GM21390 (cell line): ENCODE data around the gene RAC3.

ENCODE experiments used
- ATAC-seq: cut with Tn5 transposase; IDR thresholded peaks from one replicate; pipeline ENCODE4 v1.9.1; 2021; ENCODE audit not compliant: unreplicated experiment

The RAC3 gene

DNA sequence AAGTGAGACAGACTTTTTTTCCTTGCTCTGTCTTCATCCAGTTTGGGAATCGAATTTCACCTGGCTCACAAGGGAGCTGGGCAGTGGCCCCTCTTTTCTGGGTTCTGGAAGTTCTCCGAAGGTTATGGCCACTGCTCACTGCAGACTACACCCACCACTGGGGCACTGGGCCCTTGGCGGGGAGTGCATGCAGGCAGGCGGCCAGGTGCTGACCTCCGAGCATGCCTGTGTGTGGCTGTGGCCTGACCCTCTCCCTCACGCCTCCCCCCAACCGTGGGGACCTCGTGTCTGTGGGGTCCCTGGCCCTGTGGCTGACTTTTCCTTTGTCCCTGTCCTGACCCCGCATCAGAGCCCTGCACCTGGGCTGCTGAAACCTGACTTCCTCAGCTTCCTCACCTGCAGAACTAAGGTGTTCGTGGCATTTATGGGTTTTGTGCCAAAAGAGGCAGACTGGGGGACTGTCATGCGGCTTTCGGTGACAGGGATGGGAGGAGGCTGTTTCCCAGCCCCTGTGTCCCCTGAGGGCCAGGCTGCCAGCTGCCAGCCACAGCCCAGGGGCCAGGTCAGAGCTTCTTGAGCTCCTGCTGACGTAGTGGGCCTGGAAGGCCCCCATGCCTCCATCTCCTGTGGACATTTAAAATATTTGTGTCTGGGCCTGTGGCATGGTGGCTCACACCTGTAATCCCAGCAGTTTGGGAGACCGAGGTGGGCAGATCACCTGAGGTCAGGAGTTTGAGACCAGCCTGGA lies 32.6 kb upstream of the RAC3 start:
- no peak for ATAC-seq

GRCh38 chr17:81999587-81999975 lies 31.9 kb upstream of the RAC3 start:
- no peak for ATAC-seq

GRCh38 chr17:81999976-82000802 lies 31.3 kb upstream of the RAC3 start:
- no peak for ATAC-seq

DNA sequence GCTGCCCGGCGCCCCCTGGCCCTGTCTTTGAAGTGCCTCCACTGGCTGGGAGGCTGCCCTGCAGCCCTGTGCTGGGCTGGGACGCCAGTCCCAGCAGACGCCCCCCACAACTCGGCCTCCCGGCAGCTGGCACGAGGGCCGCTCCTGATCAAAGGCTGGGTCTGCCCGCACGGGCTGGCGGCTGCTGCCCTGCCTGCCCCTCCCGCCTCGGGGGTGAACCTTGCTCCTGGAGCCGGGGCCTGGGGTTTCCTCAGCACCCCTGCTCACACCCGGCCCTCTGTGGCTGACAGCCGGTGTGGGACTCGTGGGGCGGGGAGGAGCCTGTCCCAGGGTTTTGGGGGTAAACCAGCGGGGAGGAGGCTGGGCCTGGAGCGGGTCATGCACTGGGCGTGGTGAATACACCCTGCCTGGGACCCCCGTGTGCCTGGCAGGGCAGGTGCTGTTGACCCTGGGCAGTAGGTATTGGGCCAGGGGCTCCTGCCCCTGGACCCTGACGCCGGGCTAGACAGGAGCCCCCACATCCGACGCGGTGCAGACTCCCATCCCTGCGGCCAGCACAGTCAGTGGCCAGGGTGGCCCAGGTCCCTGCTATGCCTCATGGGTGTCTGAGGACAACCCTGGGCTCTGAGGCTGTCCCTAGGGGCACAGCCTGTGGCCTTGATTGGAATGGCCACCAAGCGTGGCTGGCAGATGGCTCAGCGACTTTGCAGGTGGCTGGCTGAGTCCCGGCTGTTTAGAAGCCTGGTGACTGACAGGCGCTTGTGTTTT lies 30.5 kb upstream of the RAC3 start:
- no peak for ATAC-seq

DNA sequence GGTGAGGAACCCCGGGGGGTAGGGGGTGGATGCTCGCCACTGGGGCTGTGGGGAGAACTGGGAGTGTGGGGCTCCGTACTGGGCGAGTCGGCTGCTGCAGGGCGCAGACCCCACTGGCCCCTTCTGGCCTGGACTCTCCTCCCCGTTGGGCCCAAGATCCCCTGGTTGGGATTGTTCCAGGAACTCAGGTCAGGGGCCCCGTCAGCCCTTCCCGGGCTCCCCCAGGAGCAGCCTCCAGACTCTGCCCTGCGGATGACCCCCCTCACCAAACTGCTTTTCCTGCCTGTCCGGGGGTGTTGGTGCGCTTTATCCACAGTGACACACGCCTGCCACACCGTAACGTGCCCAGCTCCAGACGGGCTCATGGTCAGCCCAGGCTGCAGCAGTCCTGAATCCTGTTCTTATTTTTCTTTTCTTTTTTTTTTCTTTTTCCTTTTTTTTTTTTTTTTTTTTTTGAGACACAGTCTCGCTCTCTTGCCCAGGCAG lies 29.9 kb upstream of the RAC3 start:
- no peak for ATAC-seq

- no peak for ATAC-seq
These were observed 27.8 kb upstream of the RAC3 start for GRCh38 chr17:82003411-82004381.

GRCh38 chr17:82004517-82005455 lies 26.7 kb upstream of the RAC3 start:
- no peak for ATAC-seq

DNA sequence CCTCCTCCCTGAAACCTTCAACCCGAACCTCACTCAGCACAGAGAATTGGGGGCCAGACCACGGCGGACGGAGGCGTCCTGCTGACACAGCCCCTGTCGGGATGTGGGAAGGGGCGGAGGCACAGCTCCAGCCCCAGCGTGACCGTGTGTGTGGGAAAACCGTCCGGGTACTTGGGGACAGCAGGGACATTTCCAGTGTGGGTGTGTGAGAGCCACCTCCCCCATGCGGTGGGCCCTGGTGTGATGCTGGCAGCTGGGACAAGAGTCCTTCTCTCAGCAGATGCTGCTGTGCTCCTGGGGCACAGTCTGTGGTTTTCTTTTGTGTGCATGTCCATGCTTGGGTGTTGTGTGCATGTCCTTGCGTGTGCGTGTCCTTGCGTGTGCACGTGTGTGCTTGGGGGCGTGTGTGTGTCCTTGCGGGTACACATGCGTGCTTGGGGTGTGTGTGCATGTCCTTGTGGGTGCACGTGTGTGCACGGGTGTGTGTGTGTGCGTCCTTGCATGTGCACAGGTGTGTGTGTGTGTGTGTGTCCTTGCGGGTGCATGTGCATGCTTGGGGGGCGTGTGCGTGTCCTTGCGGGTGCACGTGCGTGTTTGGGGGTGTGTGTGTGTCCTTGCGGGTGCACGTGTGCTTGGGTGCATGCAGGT lies 25.7 kb upstream of the RAC3 start:
- ATAC-seq: no peak

- ATAC-seq: no peak
These were observed 24.8 kb upstream of the RAC3 start for GRCh38 chr17:82006468-82007227.

DNA sequence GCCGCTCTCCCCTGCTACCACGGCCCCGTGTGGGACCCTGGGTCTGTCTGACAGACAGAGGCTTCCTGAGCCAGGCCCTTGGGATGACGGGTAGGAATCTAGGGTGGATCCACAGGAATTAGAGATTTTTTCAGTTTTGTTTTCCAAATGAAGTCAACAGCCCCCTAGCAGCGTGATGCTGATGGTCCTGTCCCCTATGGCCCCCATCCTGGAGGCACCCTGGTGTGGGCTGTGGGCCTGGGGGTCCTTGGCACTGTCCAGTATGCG lies 24.3 kb upstream of the RAC3 start:
- ATAC-seq: no peak

- ATAC-seq: no peak
These were observed 23.8 kb upstream of the RAC3 start for GRCh38 chr17:82007495-82008257.

DNA sequence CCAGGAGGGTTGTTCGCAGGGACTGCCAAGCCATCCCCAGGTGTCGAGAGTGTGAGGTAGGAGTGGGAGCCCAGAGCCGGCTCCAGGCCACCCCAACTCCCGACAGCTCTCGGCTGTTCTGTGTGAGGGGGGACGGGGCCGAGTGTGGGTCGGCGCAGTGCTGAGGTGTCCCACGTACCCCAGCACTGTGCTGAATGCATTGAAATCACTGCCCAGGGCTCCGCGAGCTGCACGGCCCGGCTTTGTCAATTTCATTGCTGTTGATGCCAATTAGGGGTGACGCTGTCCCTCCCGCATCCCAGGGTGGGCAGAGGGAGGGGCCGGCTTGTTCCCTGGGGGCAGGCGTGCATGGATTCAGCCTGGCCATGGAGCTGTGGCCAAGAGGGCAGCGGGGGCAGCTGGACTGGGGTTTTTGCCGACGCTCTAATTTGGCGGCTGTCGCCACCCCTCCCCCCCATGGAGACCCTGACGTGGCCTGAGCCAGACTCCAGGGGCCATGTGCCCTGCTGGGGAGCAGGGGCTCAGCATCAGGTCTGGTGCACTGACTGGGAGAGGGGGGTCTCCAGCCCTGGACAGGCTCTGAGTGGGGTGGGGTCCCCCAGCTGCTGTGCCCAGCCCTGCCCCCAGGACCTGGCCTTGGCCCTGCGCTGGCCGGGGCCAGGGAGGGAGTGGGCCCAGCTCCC lies 23.1 kb upstream of the RAC3 start:
- no peak for ATAC-seq

DNA sequence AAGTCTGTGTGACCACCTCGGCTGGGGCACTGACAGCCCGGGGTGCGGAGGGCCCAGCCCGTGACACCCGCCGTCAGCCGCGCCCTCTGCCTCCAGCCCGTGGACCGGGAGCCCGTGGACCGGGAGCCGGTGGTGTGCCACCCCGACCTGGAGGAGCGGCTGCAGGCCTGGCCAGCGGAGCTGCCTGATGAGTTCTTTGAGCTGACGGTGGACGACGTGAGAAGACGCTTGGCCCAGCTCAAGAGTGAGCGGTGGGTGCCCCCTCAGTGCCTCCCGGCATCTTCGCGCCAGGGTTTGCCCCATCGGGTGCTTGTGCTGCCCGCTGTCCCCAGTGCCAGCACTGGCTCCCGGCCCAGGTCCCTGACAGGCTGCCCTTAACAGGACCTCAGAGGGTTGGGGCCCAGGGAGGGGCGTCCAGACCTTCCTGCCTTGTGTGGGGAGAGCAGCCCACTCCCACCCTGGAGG lies 22.5 kb upstream of the RAC3 start:
- no peak for ATAC-seq

DNA sequence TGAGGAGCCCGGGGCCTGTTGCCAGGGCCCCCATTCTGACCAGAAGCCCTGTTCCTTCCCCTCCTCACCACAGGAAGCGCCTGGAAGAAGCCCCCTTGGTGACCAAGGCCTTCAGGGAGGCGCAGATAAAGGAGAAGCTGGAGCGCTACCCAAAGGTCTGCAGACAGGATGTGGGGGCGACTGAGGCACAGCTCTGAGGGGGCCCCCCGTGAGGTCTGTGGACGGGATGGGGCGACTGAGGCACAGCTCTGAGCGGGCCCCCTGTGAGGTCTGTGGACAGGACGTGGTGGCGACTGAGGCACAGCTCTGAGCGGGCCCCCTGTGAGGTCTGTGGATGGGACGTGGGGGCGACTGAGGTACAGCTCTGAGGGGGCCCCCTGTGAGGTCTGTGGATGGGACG lies 22.1 kb upstream of the RAC3 start:
- no peak for ATAC-seq

- no peak for ATAC-seq
These were observed 20.6 kb upstream of the RAC3 start for GRCh38 chr17:82010575-82011525.
